Activated T-cell treated with anti-CD3 and anti-CD28 coated beads, Interleukin-2, amount 50 U/mL, for 4 hours (primary cell): Measurements from ENCODE around the gene FBXO24. TPM values are rescaled to one million over a fixed set of nuclear protein-coding genes. Genes with fewer than 3 reads are reported as not detected.

ENCODE experiments used
- ATAC-seq, 2 donors: fragments of 200-7000 bp; cut with Tn5 transposase; one replicate each; pipeline ENCODE4 v1.10.0; 2021
- DNase-seq: peaks from one replicate; pipeline ENCODE4 v3.0.0-alpha.2; 2020
- H3K27me3 Mint-ChIP-seq: one replicate; pipeline ENCODE4 v1.8.0; 2021; ENCODE audit warnings: low read depth, mixed read lengths
- H3K36me3 Mint-ChIP-seq: one replicate; pipeline ENCODE4 v1.8.0; 2022; ENCODE audit warnings: mixed read lengths; ENCODE audit not compliant: insufficient read depth
- H3K4me1 Mint-ChIP-seq: one replicate; pipeline ENCODE4 v1.8.0; 2021; ENCODE audit warnings: low read depth, mixed read lengths
- H3K4me3 Mint-ChIP-seq: one replicate; pipeline ENCODE4 v1.8.0; 2021; ENCODE audit warnings: mild to moderate bottlenecking, moderate library complexity, mixed read lengths
- H3K9me3 Mint-ChIP-seq: one replicate; pipeline ENCODE4 v1.8.0; 2021; ENCODE audit warnings: mixed read lengths
- total RNA-seq, 3 donors: library from RNA; stranded (reverse); gene quantifications; one replicate each; pipeline ENCODE4 v1.2.1, GENCODE V29; 2021

Gene FBXO24
- total RNA-seq, 3 donors from 2014 or later, result 0.14 to 0.40 (median 0.34) TPM

GRCh38 chr7:100585511-100586265, 440 bp upstream of the FBXO24 start, which contains the start of gene LRCH4:
Gene LRCH4, minus strand, starts transcription at chr7:100586129. Its CDS starts 29 bp downstream, at chr7:100586100.
- ATAC-seq, result peak; percentile 28 to 32
- peak; percentile 46 for DNase-seq
- H3K4me1 Mint-ChIP-seq, result peaks cover 44% of the 10 kb centered on the region
- peaks cover 3% of the 10 kb centered on the region for H3K36me3 Mint-ChIP-seq
- H3K9me3 Mint-ChIP-seq, result no peaks in the 10 kb centered on the region
- peak within 1 kb of the TSS; percentile 95 for H3K4me3 Mint-ChIP-seq
- peaks cover 6% of the 10 kb centered on the region for H3K27me3 Mint-ChIP-seq

DNA sequence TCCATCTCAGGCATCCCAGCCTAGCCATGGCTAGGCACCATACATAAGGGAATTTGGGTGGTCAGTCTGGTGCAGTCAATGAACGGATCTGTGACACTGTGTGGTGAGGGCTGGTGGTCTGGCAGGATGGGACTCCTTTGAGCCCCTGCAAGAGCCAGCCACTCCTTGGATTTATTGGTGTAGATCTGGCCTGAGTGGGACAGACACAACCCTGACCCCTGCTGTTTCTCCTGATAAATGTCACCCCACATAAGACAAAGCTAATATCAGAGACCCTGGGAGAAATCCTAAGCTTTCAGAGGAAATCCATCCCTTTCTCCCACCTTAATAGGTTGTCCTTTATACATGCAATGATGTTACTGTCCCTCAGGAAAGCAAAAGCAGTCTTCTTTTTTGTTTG, 2.3 kb downstream of the FBXO24 start:
- no peak for DNase-seq
- H3K4me3 Mint-ChIP-seq, result no peak overlapping the region
- no peak for ATAC-seq
- peaks cover 28% of the 10 kb centered on the region for H3K4me1 Mint-ChIP-seq
- no peaks in the 10 kb centered on the region for H3K36me3 Mint-ChIP-seq
- H3K27me3 Mint-ChIP-seq, result peaks cover 10% of the 10 kb centered on the region
- H3K9me3 Mint-ChIP-seq, result no peaks in the 10 kb centered on the region

- Mint-ChIP-seq H3K4me3 (no peak overlapping the region), H3K27me3 (peaks cover 10% of the 10 kb centered on the region), H3K4me1 (peaks cover 19% of the 10 kb centered on the region), H3K36me3 (no peaks in the 10 kb centered on the region), H3K9me3 (no peaks in the 10 kb centered on the region)
- no peak for ATAC-seq
- DNase-seq, result no peak
Measured at GRCh38 chr7:100589341-100589947, 3.3 kb downstream of the FBXO24 start.

DNA sequence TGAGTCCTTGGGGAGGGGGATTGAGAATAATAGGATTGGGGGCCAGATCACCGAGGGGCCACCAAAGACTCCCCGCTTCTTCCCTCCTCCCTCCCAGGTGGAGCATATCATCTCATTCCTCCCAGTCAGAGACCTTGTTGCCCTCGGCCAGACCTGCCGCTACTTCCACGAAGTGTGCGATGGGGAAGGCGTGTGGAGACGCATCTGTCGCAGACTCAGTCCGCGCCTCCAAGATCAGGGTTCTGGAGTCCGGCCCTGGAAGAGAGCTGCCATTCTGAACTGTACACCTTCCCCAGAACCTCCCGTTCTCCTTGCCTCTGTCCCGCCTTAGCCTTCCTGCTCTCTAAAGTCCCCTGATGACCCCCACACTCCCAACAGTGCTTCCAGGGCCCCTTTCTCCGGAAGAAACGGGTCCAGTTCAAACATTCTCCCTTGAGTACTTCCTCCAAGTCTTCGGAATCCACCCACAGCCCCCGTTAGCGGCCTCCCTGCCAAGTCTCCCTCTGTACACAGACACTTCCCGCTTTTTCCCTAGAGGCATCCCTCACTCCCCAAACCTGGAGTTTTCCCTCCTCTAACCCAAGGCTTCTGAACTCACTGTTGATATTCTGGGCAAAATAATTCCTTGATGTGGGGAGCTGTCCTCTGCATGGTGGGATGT, 4.1 kb downstream of the FBXO24 start:
- peaks cover 12% of the 10 kb centered on the region for H3K4me1 Mint-ChIP-seq
- no peak for ATAC-seq

GRCh38 chr7:100591596-100591995, 5.5 kb downstream of the FBXO24 start:
- Mint-ChIP-seq H3K9me3 (no peaks in the 10 kb centered on the region), H3K27me3 (peaks cover 10% of the 10 kb centered on the region), H3K4me1 (peaks cover 8% of the 10 kb centered on the region), H3K36me3 (no peaks in the 10 kb centered on the region), H3K4me3 (no peak overlapping the region)
- ATAC-seq, result no peak
- DNase-seq, result no peak

More for the DNA sequence above, 4.1 kb downstream of the FBXO24 start:
- Mint-ChIP-seq H3K4me3 (no peak overlapping the region), H3K36me3 (no peaks in the 10 kb centered on the region), H3K9me3 (no peaks in the 10 kb centered on the region), H3K27me3 (peaks cover 10% of the 10 kb centered on the region)
- DNase-seq, result no peak

GRCh38 chr7:100595188-100595587, 9.1 kb downstream of the FBXO24 start:
- DNase-seq (no peak), ATAC-seq (no peak)
- H3K9me3 Mint-ChIP-seq, result no peaks in the 10 kb centered on the region
- no peaks in the 10 kb centered on the region for H3K4me1 Mint-ChIP-seq
- no peak overlapping the region for H3K4me3 Mint-ChIP-seq
- no peaks in the 10 kb centered on the region for H3K36me3 Mint-ChIP-seq
- peaks cover 8% of the 10 kb centered on the region for H3K27me3 Mint-ChIP-seq

GRCh38 chr7:100598425-100598824, 12.3 kb downstream of the FBXO24 start:
- no peak overlapping the region for H3K4me3 Mint-ChIP-seq
- ATAC-seq (no peak), DNase-seq (no peak)
- H3K9me3 Mint-ChIP-seq, result no peaks in the 10 kb centered on the region
- H3K4me1 Mint-ChIP-seq, result peaks cover 4% of the 10 kb centered on the region
- H3K36me3 Mint-ChIP-seq, result no peaks in the 10 kb centered on the region
- H3K27me3 Mint-ChIP-seq, result no peaks in the 10 kb centered on the region

DNA sequence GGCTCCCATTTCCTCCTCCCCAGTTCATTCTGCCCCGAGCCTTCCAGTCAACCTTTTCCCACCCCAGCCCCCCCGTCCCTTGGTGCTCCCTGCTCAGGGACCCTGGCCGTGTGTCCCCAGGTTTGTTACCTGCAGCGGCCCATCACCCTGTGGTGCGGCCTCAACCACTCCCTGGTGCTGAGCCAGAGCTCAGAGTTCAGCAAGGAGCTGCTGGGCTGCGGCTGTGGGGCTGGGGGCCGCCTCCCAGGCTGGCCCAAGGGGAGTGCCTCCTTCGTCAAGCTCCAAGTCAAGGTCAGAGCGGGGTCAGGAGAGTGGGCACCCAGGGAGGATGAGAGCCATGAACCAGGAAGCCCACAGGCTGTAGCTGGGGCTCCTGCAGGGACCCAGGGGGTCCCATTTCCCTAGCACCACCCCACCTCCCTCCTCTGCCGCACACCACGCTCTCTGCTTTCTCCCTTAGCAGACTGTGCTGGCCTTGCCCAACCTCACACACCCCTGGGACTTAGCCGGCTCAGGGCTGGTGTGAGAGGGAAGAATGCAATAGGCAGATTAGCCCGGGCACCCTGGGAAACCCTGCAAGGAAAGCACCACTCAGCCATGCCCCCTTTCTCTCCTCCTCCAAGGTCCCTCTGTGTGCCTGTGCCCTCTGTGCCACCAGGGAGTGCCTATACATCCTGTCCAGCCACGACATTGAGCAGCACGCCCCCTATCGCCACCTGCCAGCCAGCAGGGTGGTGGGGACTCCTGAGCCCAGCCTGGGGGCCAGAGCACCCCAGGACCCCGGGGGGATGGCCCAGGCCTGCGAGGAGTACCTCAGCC, 14.0 kb downstream of the FBXO24 start:
- no peaks in the 10 kb centered on the region for H3K9me3 Mint-ChIP-seq

GRCh38 chr7:100600730-100601038, 14.6 kb downstream of the FBXO24 start:
- H3K4me3 Mint-ChIP-seq, result no peak overlapping the region
- peaks cover 14% of the 10 kb centered on the region for H3K4me1 Mint-ChIP-seq
- DNase-seq (no peak), ATAC-seq (no peak)
- no peaks in the 10 kb centered on the region for H3K27me3 Mint-ChIP-seq
- H3K9me3 Mint-ChIP-seq, result no peaks in the 10 kb centered on the region
- H3K36me3 Mint-ChIP-seq, result no peaks in the 10 kb centered on the region

More for the DNA sequence above, 14.0 kb downstream of the FBXO24 start:
- ATAC-seq (no peak), DNase-seq (no peak)
- peaks cover 11% of the 10 kb centered on the region for H3K4me1 Mint-ChIP-seq
- no peaks in the 10 kb centered on the region for H3K36me3 Mint-ChIP-seq
- H3K4me3 Mint-ChIP-seq, result no peak overlapping the region
- no peaks in the 10 kb centered on the region for H3K27me3 Mint-ChIP-seq

- ATAC-seq, result no peak
Measured at GRCh38 chr7:100602889-100603725, 17.0 kb downstream of the FBXO24 start.

GRCh38 chr7:100603726-100604027, 17.5 kb downstream of the FBXO24 start:
- Mint-ChIP-seq H3K4me3 (peak overlapping the region; percentile 78), H3K9me3 (no peaks in the 10 kb centered on the region), H3K27me3 (no peaks in the 10 kb centered on the region), H3K4me1 (peaks cover 15% of the 10 kb centered on the region), H3K36me3 (no peaks in the 10 kb centered on the region)
- ATAC-seq, result no peak
- no peak for DNase-seq

More at GRCh38 chr7:100602889-100603725, 17.0 kb downstream of the FBXO24 start:
- no peak for DNase-seq
- Mint-ChIP-seq H3K36me3 (no peaks in the 10 kb centered on the region), H3K4me1 (peaks cover 15% of the 10 kb centered on the region), H3K27me3 (no peaks in the 10 kb centered on the region), H3K9me3 (no peaks in the 10 kb centered on the region), H3K4me3 (peak overlapping the region; percentile 78)

GRCh38 chr7:100604028-100604975, 18.2 kb downstream of the FBXO24 start:
- peaks cover 15% of the 10 kb centered on the region for H3K4me1 Mint-ChIP-seq
- peak overlapping the region; percentile 78 for H3K4me3 Mint-ChIP-seq
- H3K36me3 Mint-ChIP-seq, result no peaks in the 10 kb centered on the region
- no peaks in the 10 kb centered on the region for H3K9me3 Mint-ChIP-seq
- no peaks in the 10 kb centered on the region for H3K27me3 Mint-ChIP-seq
- peak; percentile 60 for DNase-seq
- peak; percentile 73 to 76 for ATAC-seq
